ENCODE data around the gene MCAT.
"Not testable (repeated sequence)": the region's sequence is repeated elsewhere in the genome, so short reads cannot be mapped to it uniquely, and the experiment has no call there.

DNA sequence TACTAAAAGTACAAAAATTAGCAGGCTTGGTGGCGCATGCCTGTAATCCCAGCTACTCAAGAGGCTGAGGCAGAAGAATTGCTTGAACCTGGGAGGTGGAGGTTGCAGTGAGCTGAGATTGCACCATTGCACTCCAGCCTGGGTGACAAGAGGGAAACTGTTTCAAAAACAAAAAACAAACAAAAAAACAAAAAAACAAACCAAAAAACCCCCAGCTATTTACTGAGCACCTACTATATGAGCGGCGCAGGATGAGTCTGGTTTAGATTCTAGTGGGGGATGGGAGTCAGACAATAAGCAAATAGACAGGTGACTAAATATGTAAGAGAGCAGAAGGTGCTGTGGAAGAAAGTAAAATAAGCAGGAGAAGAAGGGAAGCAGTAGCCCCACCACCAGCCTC lies 38.2 kb downstream of the MCAT start:
- TF ChIP-seq, protein P1, sequence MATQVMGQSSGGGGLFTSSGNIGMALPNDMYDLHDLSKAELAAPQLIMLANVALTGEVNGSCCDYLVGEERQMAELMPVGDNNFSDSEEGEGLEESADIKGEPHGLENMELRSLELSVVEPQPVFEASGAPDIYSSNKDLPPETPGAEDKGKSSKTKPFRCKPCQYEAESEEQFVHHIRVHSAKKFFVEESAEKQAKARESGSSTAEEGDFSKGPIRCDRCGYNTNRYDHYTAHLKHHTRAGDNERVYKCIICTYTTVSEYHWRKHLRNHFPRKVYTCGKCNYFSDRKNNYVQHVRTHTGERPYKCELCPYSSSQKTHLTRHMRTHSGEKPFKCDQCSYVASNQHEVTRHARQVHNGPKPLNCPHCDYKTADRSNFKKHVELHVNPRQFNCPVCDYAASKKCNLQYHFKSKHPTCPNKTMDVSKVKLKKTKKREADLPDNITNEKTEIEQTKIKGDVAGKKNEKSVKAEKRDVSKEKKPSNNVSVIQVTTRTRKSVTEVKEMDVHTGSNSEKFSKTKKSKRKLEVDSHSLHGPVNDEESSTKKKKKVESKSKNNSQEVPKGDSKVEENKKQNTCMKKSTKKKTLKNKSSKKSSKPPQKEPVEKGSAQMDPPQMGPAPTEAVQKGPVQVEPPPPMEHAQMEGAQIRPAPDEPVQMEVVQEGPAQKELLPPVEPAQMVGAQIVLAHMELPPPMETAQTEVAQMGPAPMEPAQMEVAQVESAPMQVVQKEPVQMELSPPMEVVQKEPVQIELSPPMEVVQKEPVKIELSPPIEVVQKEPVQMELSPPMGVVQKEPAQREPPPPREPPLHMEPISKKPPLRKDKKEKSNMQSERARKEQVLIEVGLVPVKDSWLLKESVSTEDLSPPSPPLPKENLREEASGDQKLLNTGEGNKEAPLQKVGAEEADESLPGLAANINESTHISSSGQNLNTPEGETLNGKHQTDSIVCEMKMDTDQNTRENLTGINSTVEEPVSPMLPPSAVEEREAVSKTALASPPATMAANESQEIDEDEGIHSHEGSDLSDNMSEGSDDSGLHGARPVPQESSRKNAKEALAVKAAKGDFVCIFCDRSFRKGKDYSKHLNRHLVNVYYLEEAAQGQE (IDR thresholded peaks at IDR 0.05): not testable (repeated sequence)
- not testable (repeated sequence) for TF ChIP-seq SP1 (IDR thresholded peaks at IDR 0.05); CTCF (IDR thresholded peaks at IDR 0.05; ENCODE audit: low read depth, low read length, missing input control); TAF1 (conservative IDR thresholded peaks at IDR 0.05); RAD21 (IDR thresholded peaks at IDR 0.05); FOXA1 (IDR thresholded peaks at IDR 0.05); GABPA (IDR thresholded peaks at IDR 0.05 in 1 of 2, conservative IDR thresholded peaks at IDR 0.05 in 1 of 2); YY1 (IDR thresholded peaks at IDR 0.05)
- TF ChIP-seq, protein P2, sequence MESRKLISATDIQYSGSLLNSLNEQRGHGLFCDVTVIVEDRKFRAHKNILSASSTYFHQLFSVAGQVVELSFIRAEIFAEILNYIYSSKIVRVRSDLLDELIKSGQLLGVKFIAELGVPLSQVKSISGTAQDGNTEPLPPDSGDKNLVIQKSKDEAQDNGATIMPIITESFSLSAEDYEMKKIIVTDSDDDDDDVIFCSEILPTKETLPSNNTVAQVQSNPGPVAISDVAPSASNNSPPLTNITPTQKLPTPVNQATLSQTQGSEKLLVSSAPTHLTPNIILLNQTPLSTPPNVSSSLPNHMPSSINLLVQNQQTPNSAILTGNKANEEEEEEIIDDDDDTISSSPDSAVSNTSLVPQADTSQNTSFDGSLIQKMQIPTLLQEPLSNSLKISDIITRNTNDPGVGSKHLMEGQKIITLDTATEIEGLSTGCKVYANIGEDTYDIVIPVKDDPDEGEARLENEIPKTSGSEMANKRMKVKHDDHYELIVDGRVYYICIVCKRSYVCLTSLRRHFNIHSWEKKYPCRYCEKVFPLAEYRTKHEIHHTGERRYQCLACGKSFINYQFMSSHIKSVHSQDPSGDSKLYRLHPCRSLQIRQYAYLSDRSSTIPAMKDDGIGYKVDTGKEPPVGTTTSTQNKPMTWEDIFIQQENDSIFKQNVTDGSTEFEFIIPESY (IDR thresholded peaks at IDR 0.05): not testable (repeated sequence)
- TF ChIP-seq, protein P3, sequence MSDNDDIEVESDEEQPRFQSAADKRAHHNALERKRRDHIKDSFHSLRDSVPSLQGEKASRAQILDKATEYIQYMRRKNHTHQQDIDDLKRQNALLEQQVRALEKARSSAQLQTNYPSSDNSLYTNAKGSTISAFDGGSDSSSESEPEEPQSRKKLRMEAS (IDR thresholded peaks at IDR 0.05): not testable (repeated sequence)
